ENCODE measurements around the gene SOX11. TPM values are rescaled to one million over a fixed set of nuclear protein-coding genes. Genes with fewer than 3 reads are reported as not detected.

SOX11 gene
- total RNA-seq, 2 experiments from 2014 or later = not detected

- Mint-ChIP-seq H3K9me3 (peaks cover 4% of the 10 kb centered on the region), H3K4me1 (ENCODE audit: low read depth) (no peaks in the 10 kb centered on the region), H3K4me3 (no peak overlapping the region), H3K27me3 (peaks cover 32% of the 10 kb centered on the region), H3K27ac (no peak overlapping the region), H3K36me3 (ENCODE audit: low read depth) (no peaks in the 10 kb centered on the region)
- no peak for TF ChIP-seq CTCF (IDR thresholded peaks at IDR 0.05)
- intact Hi-C loops (cut with DNase I, micrococcal nuclease) = no loop called here
- ChIA-PET CTCF (no interaction called here), POLR2A (no interaction called here)
- H3K36me3 ChIP-seq (ENCODE audit: insufficient read depth, low read length) = no peaks in the 10 kb centered on the region
- no peak overlapping the region for H3K27ac ChIP-seq (ENCODE audit: low read depth in 1 of 2, low read length in 2 of 2)
- peaks cover 0 to 16% of the 10 kb centered on the region in 2 experiments for H3K9me3 ChIP-seq (ENCODE audit: control insufficient read depth in 1 of 2, insufficient read depth in 1 of 2, low read length in 2 of 2)
- ATAC-seq (ENCODE audit: poor library complexity) = no peak
- peaks cover 5 to 9% of the 10 kb centered on the region in 2 experiments for H3K27me3 ChIP-seq (ENCODE audit: control insufficient read depth in 1 of 2, insufficient read depth in 2 of 2, low read length in 2 of 2)
- DNase-seq = no peak
- no peak overlapping the region for H3K4me3 ChIP-seq (ENCODE audit: low read length)
- no peaks in the 10 kb centered on the region for H3K4me1 ChIP-seq (ENCODE audit: insufficient read depth, low read length)
Observed at GRCh38 chr2:5677133-5677532, 15.1 kb upstream of the SOX11 start.

GRCh38 chr2:5683471-5683870, 8.7 kb upstream of the SOX11 start:
- POLR2A ChIA-PET = no interaction called here
- ATAC-seq (ENCODE audit: poor library complexity) = no peak
- H3K36me3 Mint-ChIP-seq (ENCODE audit: low read depth) = no peaks in the 10 kb centered on the region

GRCh38 chr2:5685225-5685624, 7.0 kb upstream of the SOX11 start:
- no peak for ATAC-seq (ENCODE audit: poor library complexity)
- no peak for TF ChIP-seq CTCF (IDR thresholded peaks at IDR 0.05)
- Mint-ChIP-seq H3K36me3 (ENCODE audit: low read depth) (no peaks in the 10 kb centered on the region), H3K9me3 (peaks cover 2% of the 10 kb centered on the region), H3K4me1 (ENCODE audit: low read depth) (no peaks in the 10 kb centered on the region), H3K27ac (no peak overlapping the region), H3K4me3 (no peak overlapping the region), H3K27me3 (peaks cover 42% of the 10 kb centered on the region)
- ChIA-PET CTCF (no interaction called here), POLR2A (no interaction called here)
- no peaks in the 10 kb centered on the region for H3K4me1 ChIP-seq (ENCODE audit: insufficient read depth, low read length)
- H3K9me3 ChIP-seq (ENCODE audit: control insufficient read depth in 1 of 2, insufficient read depth in 1 of 2, low read length in 2 of 2) = peaks cover 0 to 4% of the 10 kb centered on the region in 2 experiments
- intact Hi-C loops (cut with DNase I, micrococcal nuclease) = no loop called here
- no peaks in the 10 kb centered on the region for H3K27me3 ChIP-seq (ENCODE audit: control insufficient read depth in 1 of 2, insufficient read depth in 2 of 2, low read length in 2 of 2)
- DNase-seq = no peak
- H3K27ac ChIP-seq (ENCODE audit: low read depth in 1 of 2, low read length in 2 of 2) = no peak overlapping the region
- H3K4me3 ChIP-seq (ENCODE audit: low read length) = no peak overlapping the region
- H3K36me3 ChIP-seq (ENCODE audit: insufficient read depth, low read length) = no peaks in the 10 kb centered on the region

More at GRCh38 chr2:5683471-5683870, 8.7 kb upstream of the SOX11 start:
- peaks cover 2% of the 10 kb centered on the region for H3K9me3 Mint-ChIP-seq
- H3K27ac Mint-ChIP-seq = no peak overlapping the region
- H3K27ac ChIP-seq (ENCODE audit: low read depth in 1 of 2, low read length in 2 of 2) = no peak overlapping the region
- CTCF ChIA-PET = no interaction called here
- H3K27me3 Mint-ChIP-seq = peaks cover 26% of the 10 kb centered on the region
- no peaks in the 10 kb centered on the region for H3K27me3 ChIP-seq (ENCODE audit: control insufficient read depth in 1 of 2, insufficient read depth in 2 of 2, low read length in 2 of 2)
- H3K4me3 ChIP-seq (ENCODE audit: low read length) = no peak overlapping the region
- H3K4me1 Mint-ChIP-seq (ENCODE audit: low read depth) = no peaks in the 10 kb centered on the region
- no peak for TF ChIP-seq CTCF (IDR thresholded peaks at IDR 0.05)
- intact Hi-C loops (cut with DNase I, micrococcal nuclease) = no loop called here
- H3K36me3 ChIP-seq (ENCODE audit: insufficient read depth, low read length) = no peaks in the 10 kb centered on the region
- no peak overlapping the region for H3K4me3 Mint-ChIP-seq
- H3K9me3 ChIP-seq (ENCODE audit: control insufficient read depth in 1 of 2, insufficient read depth in 1 of 2, low read length in 2 of 2) = peaks cover 0 to 4% of the 10 kb centered on the region in 2 experiments
- no peak for DNase-seq
- no peaks in the 10 kb centered on the region for H3K4me1 ChIP-seq (ENCODE audit: insufficient read depth, low read length)
